OCI-LY1 (cell line): ENCODE measurements around the gene OSGEPL1.

Experiments
- H2AFZ ChIP-seq: fragments of 200-600 bp; sonication (generic), shearing (Covaris generic); 2 replicates; pipeline ENCODE4 v1.6.0; 2014; ENCODE audit warnings: antibody characterized with exemption, mild to moderate bottlenecking, low read length
- H3F3A ChIP-seq: fragments of 200-600 bp; sonication (generic), shearing (Covaris generic); 2 replicates; pipeline ENCODE4 v1.6.0; 2014; ENCODE audit warnings: mild to moderate bottlenecking, antibody characterized with exemption, low read length, moderate library complexity; ENCODE audit not compliant: insufficient read depth
- H3K27ac ChIP-seq: fragments of 200-600 bp; sonication (generic); 2 replicates; pipeline ENCODE4 v1.5.1; 2014; ENCODE audit warnings: low read length, mixed run types, mild to moderate bottlenecking, low read depth; ENCODE audit not compliant: poor library complexity, severe bottlenecking
- H3K27me3 ChIP-seq: fragments of 200-600 bp; sonication (generic); 2 replicates; pipeline ENCODE4 v1.6.0; 2014; ENCODE audit warnings: antibody characterized with exemption, mild to moderate bottlenecking, low read length, moderate library complexity; ENCODE audit not compliant: insufficient read depth
- H3K36me3 ChIP-seq: fragments of 200-600 bp; sonication (generic); 2 replicates; pipeline ENCODE4 v1.6.1; 2014; ENCODE audit warnings: mild to moderate bottlenecking, antibody characterized with exemption, low read length, moderate library complexity, mixed read lengths; ENCODE audit not compliant: insufficient read depth
- H3K4me1 ChIP-seq: fragments of 200-600 bp; sonication (generic); 2 replicates; pipeline ENCODE4 v1.5.1; 2014; ENCODE audit warnings: mild to moderate bottlenecking, low read length, moderate library complexity; ENCODE audit not compliant: insufficient read depth, severe bottlenecking
- H3K4me2 ChIP-seq: fragments of 200-600 bp; sonication (generic), shearing (Covaris generic); 2 replicates; pipeline ENCODE4 v1.6.1; 2014; ENCODE audit warnings: low read length
- H3K4me3 ChIP-seq: fragments of 200-600 bp; sonication (generic); 2 replicates; pipeline ENCODE4 v1.5.1; 2014; ENCODE audit warnings: low read length, low read depth, mild to moderate bottlenecking, mixed read lengths; ENCODE audit not compliant: poor library complexity, severe bottlenecking
- H3K79me2 ChIP-seq: fragments of 200-600 bp; shearing (Covaris generic); 2 replicates; pipeline ENCODE4 v1.6.1; 2016; ENCODE audit warnings: mixed run types, low read length, mixed read lengths; ENCODE audit not compliant: insufficient read depth
- H3K9ac ChIP-seq: fragments of 200-600 bp; sonication (generic), shearing (Covaris generic); 2 replicates; pipeline ENCODE4 v1.6.1; 2014; ENCODE audit warnings: mild to moderate bottlenecking, low read length, mixed read lengths
- H3K9me2 ChIP-seq: fragments of 200-600 bp; sonication (generic), shearing (Covaris generic); 2 replicates; pipeline ENCODE4 v1.6.1; 2014; ENCODE audit warnings: low read depth, mild to moderate bottlenecking, low read length, mixed read lengths
- H3K9me3 ChIP-seq: fragments of 200-600 bp; shearing (Covaris generic); 2 replicates; pipeline ENCODE4 v1.6.1; 2014; ENCODE audit warnings: low read length, mixed read lengths
- H4K20me1 ChIP-seq: fragments of 200-600 bp; sonication (generic), shearing (Covaris generic); 2 replicates; pipeline ENCODE4 v1.6.0; 2016; ENCODE audit warnings: mild to moderate bottlenecking, low read length; ENCODE audit not compliant: insufficient read depth
- CTCF ChIP-seq: fragments of 200-600 bp; sonication (generic), shearing (Covaris generic); IDR thresholded peaks from 2 replicates; pipeline ENCODE4 v1.5.1; 2017; ENCODE audit warnings: mild to moderate bottlenecking, antibody characterized with exemption, low read length, moderate library complexity, mixed read lengths
- EZH2 ChIP-seq: fragments of 200-600 bp; sonication (generic), shearing (Covaris generic); IDR thresholded peaks from 2 replicates; pipeline ENCODE4 v1.8.0; 2017; ENCODE audit warnings: borderline replicate concordance, mixed run types, mild to moderate bottlenecking, antibody characterized with exemption, low read length, moderate library complexity, mixed read lengths

The OSGEPL1 gene

GRCh38 chr2:189799531-189799930 is 36.9 kb upstream of the OSGEPL1 start:
- no peak overlapping the region for H3K4me2 ChIP-seq
- peaks cover 77% of the 10 kb centered on the region for H3K36me3 ChIP-seq

DNA sequence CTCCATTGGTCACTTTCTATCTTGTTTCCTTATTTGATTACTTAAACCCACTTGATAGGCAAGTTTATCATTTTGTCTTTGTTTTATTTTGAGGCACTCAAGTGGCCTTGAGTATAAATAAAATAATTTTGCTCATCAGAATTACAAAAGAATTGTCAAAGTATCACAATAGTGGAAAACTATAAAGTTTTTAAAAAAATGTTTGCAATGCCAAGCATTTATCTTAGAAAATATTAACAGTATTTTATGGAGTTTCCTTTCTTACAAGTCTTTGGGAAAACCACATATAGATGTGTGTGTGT is 36.4 kb upstream of the OSGEPL1 start:
- no peak for TF ChIP-seq CTCF
- TF ChIP-seq EZH2, result no peak
- Histone ChIP-seq H3K27me3 (no peaks in the 10 kb centered on the region), H3K4me3 (no peak overlapping the region), H3K9me3 (no peaks in the 10 kb centered on the region), H4K20me1 (no peaks in the 10 kb centered on the region), H2AFZ (no peak overlapping the region), H3F3A (no peaks in the 10 kb centered on the region), H3K36me3 (peaks cover 78% of the 10 kb centered on the region), H3K9me2 (no peaks in the 10 kb centered on the region), H3K27ac (no peak overlapping the region), H3K9ac (no peak overlapping the region), H3K4me1 (no peaks in the 10 kb centered on the region), H3K4me2 (no peak overlapping the region), H3K79me2 (peaks cover 3% of the 10 kb centered on the region; the same call in 1 of the 2 replicates)

More at GRCh38 chr2:189799531-189799930, 36.9 kb upstream of the OSGEPL1 start:
- Histone ChIP-seq H4K20me1 (no peaks in the 10 kb centered on the region), H3K9me3 (no peaks in the 10 kb centered on the region), H3K79me2 (peaks cover 3% of the 10 kb centered on the region; the same call in 1 of the 2 replicates), H3K27me3 (no peaks in the 10 kb centered on the region), H3K27ac (no peak overlapping the region), H3K9ac (no peak overlapping the region), H3K4me1 (no peaks in the 10 kb centered on the region), H3K9me2 (no peaks in the 10 kb centered on the region), H3K4me3 (no peak overlapping the region), H3F3A (no peaks in the 10 kb centered on the region), H2AFZ (no peak overlapping the region)
- no peak for TF ChIP-seq CTCF
- TF ChIP-seq EZH2, result no peak

DNA sequence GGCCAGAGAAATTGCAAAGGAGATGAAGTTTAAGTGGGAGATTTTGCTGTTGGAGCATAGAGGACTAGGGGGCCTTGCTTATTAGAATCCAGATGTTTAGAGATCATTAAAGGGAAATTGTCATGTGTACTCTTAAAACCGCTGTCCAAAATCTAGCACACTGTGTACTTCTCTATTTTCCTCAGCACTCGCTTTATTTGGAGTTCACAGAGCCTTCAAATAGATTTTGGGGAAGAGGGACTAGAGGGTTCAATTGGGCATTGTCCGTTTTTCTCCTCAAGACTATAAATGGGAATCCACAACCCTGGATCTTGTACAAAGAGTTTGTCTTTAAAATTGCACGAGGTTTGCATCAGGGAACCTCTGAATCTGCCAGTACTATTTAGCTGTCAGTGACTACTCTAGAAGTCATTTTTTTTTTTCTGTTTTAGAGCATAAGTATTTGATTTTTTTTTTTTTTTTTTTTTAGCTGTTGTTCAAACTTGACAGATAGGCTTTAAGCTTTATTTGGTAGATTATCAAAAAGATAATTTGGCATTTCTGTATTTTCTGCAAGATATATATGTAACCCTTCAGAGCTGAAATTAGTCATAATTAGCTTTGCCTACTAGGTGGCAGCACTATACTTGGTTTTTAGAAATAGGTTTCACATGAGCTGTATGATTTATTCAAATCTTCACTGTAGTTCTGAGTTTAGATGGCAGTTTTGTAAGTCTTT is 35.9 kb upstream of the OSGEPL1 start:
- no peaks in the 10 kb centered on the region for H3F3A ChIP-seq
- H3K4me3 ChIP-seq, result no peak overlapping the region
- no peaks in the 10 kb centered on the region for H3K27me3 ChIP-seq
- TF ChIP-seq CTCF, result peak; percentile 60; the same call in 1 of the 2 replicates
- TF ChIP-seq EZH2, result no peak
- H2AFZ ChIP-seq, result no peak overlapping the region
- peaks cover 80% of the 10 kb centered on the region for H3K36me3 ChIP-seq
- H3K9ac ChIP-seq, result no peak overlapping the region
- no peak overlapping the region for H3K4me2 ChIP-seq
- H3K27ac ChIP-seq, result no peak overlapping the region
- H4K20me1 ChIP-seq, result no peaks in the 10 kb centered on the region
- peaks cover 3% of the 10 kb centered on the region; the same call in 1 of the 2 replicates for H3K79me2 ChIP-seq
- H3K9me2 ChIP-seq, result no peaks in the 10 kb centered on the region
- no peaks in the 10 kb centered on the region for H3K9me3 ChIP-seq
- H3K4me1 ChIP-seq, result no peaks in the 10 kb centered on the region
